CD4-positive, CD25-positive, alpha-beta regulatory T cell (primary cell): ENCODE results near the gene BTN3A1. TPM values are rescaled to one million over a fixed set of nuclear protein-coding genes. Genes with fewer than 3 reads are reported as not detected.
A peak's percentile ranks its signal among the peaks of the same experiment; 100 is the strongest.

Source experiments
- ATAC-seq, 2 donors: fragments of 150-1000 bp; cut with Tn5 transposase; one replicate each; pipeline ENCODE4 v1.10.0; 2021; ENCODE audit warnings: low read depth in 2 of 2, moderate number of reproducible peaks in 2 of 2, moderate library complexity in 1 of 2
- DNase-seq, 3 donors: peaks; one replicate each; pipeline versions ENCODE4 v3.0.0 to v3.0.0-alpha.2; 2012 to 2022; ENCODE audit warnings: mixed read lengths in 1 of 3
- H3K27ac ChIP-seq: one replicate; pipeline ENCODE4 v1.7.0; 2013; ENCODE audit warnings: mild to moderate bottlenecking, low read length; ENCODE audit not compliant: insufficient read depth, poor library complexity, severe bottlenecking
- H3K27me3 ChIP-seq: one replicate; pipeline ENCODE4 v1.7.0; 2013; ENCODE audit warnings: low read length; ENCODE audit not compliant: control insufficient read depth, insufficient read depth
- H3K36me3 ChIP-seq: one replicate; pipeline ENCODE4 v1.7.0; 2013; ENCODE audit warnings: mild to moderate bottlenecking, low read length, moderate library complexity; ENCODE audit not compliant: control insufficient read depth, insufficient read depth
- H3K4me1 ChIP-seq: 2 replicates; pipeline ENCODE4 v1.7.0; 2013; ENCODE audit warnings: mild to moderate bottlenecking, low read length; ENCODE audit not compliant: insufficient read depth, control insufficient read depth, poor library complexity, severe bottlenecking
- H3K4me3 ChIP-seq: one replicate; pipeline ENCODE4 v1.7.0; 2013; ENCODE audit warnings: low read depth, mild to moderate bottlenecking, low read length, moderate library complexity
- H3K9me3 ChIP-seq, 2 experiments: 1 replicate in 1 of 2; 2 replicates in 1 of 2; pipeline ENCODE4 v1.7.0; 2013; ENCODE audit warnings: low read length in 2 of 2, mild to moderate bottlenecking in 1 of 2, moderate library complexity in 1 of 2; ENCODE audit not compliant: control insufficient read depth in 2 of 2
- H3K27ac Mint-ChIP-seq, 3 donors: one replicate each; pipeline ENCODE4 v1.8.0; 2020 to 2022; ENCODE audit warnings: mild to moderate bottlenecking in 3 of 3, mixed read lengths in 3 of 3, moderate library complexity in 2 of 3
- H3K27me3 Mint-ChIP-seq: one replicate; pipeline ENCODE4 v1.8.0; 2022; ENCODE audit warnings: mild to moderate bottlenecking, mixed read lengths
- H3K36me3 Mint-ChIP-seq: one replicate; pipeline ENCODE4 v1.8.0; 2020; ENCODE audit warnings: mixed read lengths
- H3K4me1 Mint-ChIP-seq, 4 donors: one replicate each; pipeline ENCODE4 v1.8.0; 2020 to 2022; ENCODE audit warnings: mixed read lengths in 4 of 4, mild to moderate bottlenecking in 1 of 4
- H3K4me3 Mint-ChIP-seq, 4 donors: one replicate each; pipeline ENCODE4 v1.8.0; 2020 to 2022; ENCODE audit warnings: mild to moderate bottlenecking in 4 of 4, mixed read lengths in 4 of 4, moderate library complexity in 3 of 4
- H3K9me3 Mint-ChIP-seq, 7 donors: one replicate each; pipeline ENCODE4 v1.8.0; 2020 to 2022; ENCODE audit warnings: mixed read lengths in 7 of 7, mild to moderate bottlenecking in 3 of 7, moderate library complexity in 2 of 7
- polyA plus RNA-seq, 4 donors: library from polyadenylated mRNA; unstranded; fragments of 300-500 nt; fragmentation: Illumina TruSeq; gene quantifications; one replicate each; pipeline ENCODE4 v1.2.3, GENCODE V29; 2021
- total RNA-seq: library from RNA; stranded (reverse); gene quantifications from one replicate; pipeline ENCODE4 v1.2.3, GENCODE V29; 2022

The BTN3A1 gene
- total and polyA plus RNA-seq, 5 donors from 2014 or later, result 67.4 to 279 (median 72.0) TPM

- no peak for DNase-seq
- H3K36me3 Mint-ChIP-seq, result peaks cover 42% of the 10 kb centered on the region
- H3K9me3 ChIP-seq, result no peaks in the 10 kb centered on the region
- peaks cover 42% of the 10 kb centered on the region for H3K36me3 ChIP-seq
- H3K27me3 ChIP-seq, result no peaks in the 10 kb centered on the region
- no peaks in the 10 kb centered on the region for H3K27me3 Mint-ChIP-seq
- no peaks in the 10 kb centered on the region for H3K9me3 Mint-ChIP-seq
- H3K4me1 Mint-ChIP-seq, result peaks cover 10 to 34% (median 31%) of the 10 kb centered on the region in 4 donors
- H3K4me3 Mint-ChIP-seq, result peak overlapping the region in 1 of 4 donors; percentile 49
- H3K27ac ChIP-seq, result no peak overlapping the region
- H3K4me1 ChIP-seq, result peaks cover 14% of the 10 kb centered on the region
- H3K27ac Mint-ChIP-seq, result no peak overlapping the region
- no peak for ATAC-seq
- H3K4me3 ChIP-seq, result no peak overlapping the region
These were observed 13.6 kb upstream of the BTN3A1 start for GRCh38 chr6:26388441-26388840.

- H3K4me3 Mint-ChIP-seq, result peak overlapping the region in 2 of 4 donors; percentile 45 to 49
- H3K4me1 ChIP-seq, result peaks cover 6% of the 10 kb centered on the region
These were observed 12.7 kb upstream of the BTN3A1 start for GRCh38 chr6:26389349-26389894.

GRCh38 chr6:26390531-26390930, 11.5 kb upstream of the BTN3A1 start:
- H3K4me3 ChIP-seq, result no peak overlapping the region
- no peaks in the 10 kb centered on the region for H3K4me1 ChIP-seq
- H3K4me3 Mint-ChIP-seq, result no peak overlapping the region
- ATAC-seq (no peak), DNase-seq (no peak)
- H3K36me3 ChIP-seq, result peaks cover 42% of the 10 kb centered on the region
- no peak overlapping the region for H3K27ac Mint-ChIP-seq
- no peak overlapping the region for H3K27ac ChIP-seq
- H3K9me3 Mint-ChIP-seq, result no peaks in the 10 kb centered on the region
- no peaks in the 10 kb centered on the region for H3K27me3 ChIP-seq
- H3K27me3 Mint-ChIP-seq, result no peaks in the 10 kb centered on the region
- peaks cover 42% of the 10 kb centered on the region for H3K36me3 Mint-ChIP-seq
- H3K4me1 Mint-ChIP-seq, result peaks cover 10 to 22% (median 18%) of the 10 kb centered on the region in 4 donors
- no peaks in the 10 kb centered on the region for H3K9me3 ChIP-seq

More at GRCh38 chr6:26389349-26389894, 12.7 kb upstream of the BTN3A1 start:
- Mint-ChIP-seq H3K36me3 (peaks cover 42% of the 10 kb centered on the region), H3K9me3 (no peaks in the 10 kb centered on the region), H3K27ac (peak overlapping the region in 1 of 3 donors; percentile 56), H3K27me3 (no peaks in the 10 kb centered on the region), H3K4me1 (peaks cover 10 to 31% (median 24%) of the 10 kb centered on the region in 4 donors)
- H3K36me3 ChIP-seq, result peaks cover 42% of the 10 kb centered on the region
- no peak overlapping the region for H3K4me3 ChIP-seq
- no peaks in the 10 kb centered on the region for H3K27me3 ChIP-seq
- DNase-seq (no peak), ATAC-seq (no peak)
- no peak overlapping the region for H3K27ac ChIP-seq
- no peaks in the 10 kb centered on the region for H3K9me3 ChIP-seq

GRCh38 chr6:26392932-26393636, 9.0 kb upstream of the BTN3A1 start:
- no peaks in the 10 kb centered on the region for H3K27me3 Mint-ChIP-seq
- Histone ChIP-seq H3K4me1 (no peaks in the 10 kb centered on the region), H3K27ac (no peak overlapping the region), H3K4me3 (no peak overlapping the region), H3K9me3 (no peaks in the 10 kb centered on the region), H3K36me3 (peaks cover 38% of the 10 kb centered on the region), H3K27me3 (no peaks in the 10 kb centered on the region)
- no peaks in the 10 kb centered on the region for H3K9me3 Mint-ChIP-seq
- ATAC-seq, result no peak
- no peak overlapping the region for H3K4me3 Mint-ChIP-seq
- no peak for DNase-seq
- H3K27ac Mint-ChIP-seq, result peak overlapping the region; percentile 8 to 83 (median 73)
- H3K36me3 Mint-ChIP-seq, result peaks cover 33% of the 10 kb centered on the region
- peaks cover 0 to 9% (median 1%) of the 10 kb centered on the region in 4 donors for H3K4me1 Mint-ChIP-seq

GRCh38 chr6:26394289-26394688, 7.8 kb upstream of the BTN3A1 start:
- H3K27ac Mint-ChIP-seq, result peak overlapping the region in 1 of 3 donors; percentile 16
- H3K27me3 Mint-ChIP-seq, result no peaks in the 10 kb centered on the region
- no peak for ATAC-seq
- H3K27me3 ChIP-seq, result no peaks in the 10 kb centered on the region
- peaks cover 36% of the 10 kb centered on the region for H3K36me3 ChIP-seq
- peaks cover 26% of the 10 kb centered on the region for H3K36me3 Mint-ChIP-seq
- H3K4me1 ChIP-seq, result no peaks in the 10 kb centered on the region
- no peaks in the 10 kb centered on the region for H3K9me3 ChIP-seq
- H3K4me3 ChIP-seq, result no peak overlapping the region
- no peaks in the 10 kb centered on the region for H3K9me3 Mint-ChIP-seq
- no peak overlapping the region for H3K27ac ChIP-seq
- no peak overlapping the region for H3K4me3 Mint-ChIP-seq
- peaks cover 0 to 4% (median under 1%) of the 10 kb centered on the region in 4 donors for H3K4me1 Mint-ChIP-seq
- DNase-seq, result no peak

GRCh38 chr6:26398555-26398954, 3.5 kb upstream of the BTN3A1 start:
- H3K4me1 ChIP-seq, result peaks cover 13% of the 10 kb centered on the region
- H3K27ac ChIP-seq, result no peak overlapping the region
- no peak overlapping the region for H3K27ac Mint-ChIP-seq
- DNase-seq, result no peak
- peaks cover 0 to 25% (median 15%) of the 10 kb centered on the region in 4 donors for H3K4me1 Mint-ChIP-seq
- H3K36me3 ChIP-seq, result no peaks in the 10 kb centered on the region
- H3K4me3 Mint-ChIP-seq, result peak overlapping the region in 2 of 4 donors; percentile 18 to 73
- no peak for ATAC-seq
- no peaks in the 10 kb centered on the region for H3K9me3 Mint-ChIP-seq
- no peaks in the 10 kb centered on the region for H3K27me3 Mint-ChIP-seq
- no peak overlapping the region for H3K4me3 ChIP-seq
- H3K27me3 ChIP-seq, result no peaks in the 10 kb centered on the region
- peaks cover 4% of the 10 kb centered on the region for H3K36me3 Mint-ChIP-seq
- no peaks in the 10 kb centered on the region for H3K9me3 ChIP-seq

- peaks cover 13% of the 10 kb centered on the region for H3K36me3 Mint-ChIP-seq
- H3K4me1 Mint-ChIP-seq, result peaks cover 5 to 46% (median 33%) of the 10 kb centered on the region in 4 donors
- H3K9me3 Mint-ChIP-seq, result no peaks in the 10 kb centered on the region
- Histone ChIP-seq H3K9me3 (no peaks in the 10 kb centered on the region), H3K4me1 (peaks cover 33% of the 10 kb centered on the region), H3K27me3 (no peaks in the 10 kb centered on the region), H3K36me3 (peaks cover 13% of the 10 kb centered on the region), H3K4me3 (peak overlapping the region; percentile 22), H3K27ac (no peak overlapping the region)
- peak overlapping the region in 3 of 4 donors; percentile 86 to 100 (median 99) for H3K4me3 Mint-ChIP-seq
- DNase-seq, result no peak
- ATAC-seq, result no peak
- H3K27me3 Mint-ChIP-seq, result no peaks in the 10 kb centered on the region
- peak overlapping the region in 2 of 3 donors; percentile 99 for H3K27ac Mint-ChIP-seq
These were observed 1.4 kb upstream of the BTN3A1 start for GRCh38 chr6:26400626-26401025.
